Activated CD8-positive, alpha-beta memory T cell treated with anti-CD3 and anti-CD28 coated beads for 48 hours (primary cell): ENCODE data around the gene PDIA2.

Experiments used
- DNase-seq, 3 experiments: peaks; one replicate each; pipeline ENCODE4 v3.0.0-alpha.2; 2020; ENCODE audit warnings: low read depth in 2 of 3, low spot score in 2 of 3

PDIA2 gene

DNA sequence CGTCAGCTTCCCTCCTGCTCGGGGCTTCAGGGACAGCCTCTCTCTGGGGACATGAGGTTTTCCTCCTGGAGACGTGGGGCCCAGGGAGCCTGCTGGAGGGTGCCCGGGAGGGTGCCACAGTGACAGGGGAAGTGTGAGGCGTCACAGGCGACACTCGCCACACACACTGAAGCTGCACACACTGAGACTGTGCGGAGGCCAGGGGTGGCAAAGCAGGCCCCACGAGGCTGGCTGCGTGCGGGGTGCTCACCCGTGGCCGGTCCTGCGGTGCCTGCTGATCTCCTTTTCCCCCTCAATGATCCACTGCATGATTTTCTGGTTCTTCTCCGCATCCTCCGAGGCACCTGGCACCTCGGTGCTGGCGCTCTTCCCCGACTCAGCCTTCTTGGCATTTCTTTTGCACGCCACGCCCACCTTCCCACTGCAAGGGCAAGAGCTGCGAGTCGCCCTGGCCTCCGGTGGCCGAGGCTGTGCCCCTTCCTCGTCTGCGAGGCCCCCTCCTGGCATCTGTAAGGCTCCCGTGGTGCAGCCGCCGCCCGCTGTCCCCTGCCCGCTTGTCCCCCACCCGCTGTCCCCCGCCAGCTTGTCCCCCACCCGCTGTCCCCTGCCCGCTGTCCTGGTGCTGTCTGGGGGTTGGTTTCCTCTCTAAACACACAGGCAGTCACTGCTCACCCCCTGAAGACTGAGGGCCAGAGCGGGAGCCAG, 14.0 kb downstream of the PDIA2 start:
- DNase-seq, result no peak

DNA sequence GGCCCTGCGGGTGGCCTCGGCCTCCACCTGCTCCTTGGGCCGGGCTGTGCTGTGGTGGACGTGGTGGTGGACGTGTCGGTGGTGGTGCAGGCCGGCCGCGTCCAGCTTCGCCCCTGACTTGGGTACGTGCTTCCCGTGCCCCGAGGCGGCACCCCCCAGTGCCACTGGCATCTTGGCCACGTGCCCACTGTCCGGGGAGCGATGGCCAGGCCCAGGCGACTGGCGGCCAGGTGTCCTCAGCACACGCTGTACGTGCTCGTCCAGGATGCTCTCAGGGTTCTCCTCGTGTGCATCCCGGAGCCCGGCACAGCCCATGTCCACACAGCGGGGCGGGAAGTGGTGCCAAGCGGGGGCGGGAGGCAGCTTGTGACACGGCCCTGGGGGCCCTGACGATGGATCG, 14.9 kb downstream of the PDIA2 start:
- no peak for DNase-seq

DNA sequence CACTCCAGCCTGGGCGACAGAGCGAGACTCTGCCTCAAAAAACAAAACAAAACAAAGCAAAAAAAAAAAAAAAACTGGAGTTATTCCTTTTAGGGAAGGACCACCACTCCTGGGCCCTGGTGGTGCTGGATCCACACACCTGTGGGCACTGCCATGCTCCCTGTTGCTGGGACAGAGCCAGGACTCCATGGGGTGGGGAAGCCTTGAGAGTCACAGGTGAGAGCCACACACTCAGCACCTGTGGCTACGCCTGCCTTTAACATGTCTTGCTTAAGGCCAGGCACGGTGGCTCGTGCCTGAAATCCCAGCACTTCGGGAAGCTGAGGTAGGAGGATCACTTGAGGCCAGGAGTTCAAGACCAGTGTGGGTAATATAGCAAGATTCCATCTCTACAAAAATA, 18.3 kb downstream of the PDIA2 start:
- no peak for DNase-seq

DNA sequence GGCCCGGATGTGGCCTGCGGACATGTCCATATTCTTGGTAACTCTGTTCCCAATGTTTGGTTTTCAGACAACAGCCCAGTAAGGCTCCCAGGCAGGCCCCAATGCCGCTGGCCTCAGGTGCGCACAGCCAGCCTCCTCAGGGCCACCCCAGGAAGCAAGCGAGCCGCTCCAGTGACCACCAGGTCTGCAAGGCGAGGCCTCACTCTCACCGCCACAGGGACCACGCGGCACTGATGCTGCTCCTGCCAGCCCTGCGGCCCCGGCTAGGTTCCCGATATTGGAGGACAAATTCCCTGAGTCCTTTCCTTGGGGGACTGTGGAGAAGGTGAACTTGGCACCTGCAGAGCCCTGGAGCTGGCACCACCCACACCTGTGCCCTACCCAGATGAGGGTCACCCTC, 19.0 kb downstream of the PDIA2 start:
- DNase-seq, result no peak

- DNase-seq, result no peak
Measured at GRCh38 chr16:303760-304505, 21.0 kb downstream of the PDIA2 start.

GRCh38 chr16:305916-306626, 23.1 kb downstream of the PDIA2 start:
- DNase-seq, result no peak

- no peak for DNase-seq
Measured at GRCh38 chr16:306911-307370, 24.0 kb downstream of the PDIA2 start.

DNA sequence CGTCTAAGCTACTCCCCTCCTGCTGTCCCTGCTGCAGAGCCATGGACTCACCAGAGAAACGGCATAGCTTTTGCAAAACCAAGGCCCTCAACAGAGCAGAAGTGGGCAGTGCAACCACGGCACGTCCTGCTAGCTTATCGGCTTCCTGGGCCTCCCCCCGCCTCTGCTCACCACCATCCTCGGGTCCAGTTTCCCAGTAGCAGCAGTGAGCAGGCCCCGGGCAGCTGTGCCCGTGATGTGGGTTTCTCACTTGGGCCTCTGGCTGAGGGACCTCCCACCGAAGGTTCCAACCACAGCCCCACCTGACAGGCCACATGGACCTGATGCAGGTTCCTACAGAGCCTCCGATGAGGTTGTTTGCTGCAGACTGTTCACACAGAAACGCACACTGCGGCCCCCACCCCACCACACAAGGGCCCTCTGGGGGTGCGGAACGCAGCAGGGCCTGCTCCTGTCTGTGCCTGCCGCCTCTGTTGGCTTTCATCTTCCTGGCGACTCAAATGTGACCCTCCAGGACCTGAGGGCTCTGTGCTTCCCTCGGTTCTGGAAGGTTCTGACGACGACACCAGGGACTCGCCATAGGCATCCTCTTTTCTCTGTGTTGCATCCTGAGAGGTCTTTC, 24.8 kb downstream of the PDIA2 start:
- DNase-seq, result no peak

DNA sequence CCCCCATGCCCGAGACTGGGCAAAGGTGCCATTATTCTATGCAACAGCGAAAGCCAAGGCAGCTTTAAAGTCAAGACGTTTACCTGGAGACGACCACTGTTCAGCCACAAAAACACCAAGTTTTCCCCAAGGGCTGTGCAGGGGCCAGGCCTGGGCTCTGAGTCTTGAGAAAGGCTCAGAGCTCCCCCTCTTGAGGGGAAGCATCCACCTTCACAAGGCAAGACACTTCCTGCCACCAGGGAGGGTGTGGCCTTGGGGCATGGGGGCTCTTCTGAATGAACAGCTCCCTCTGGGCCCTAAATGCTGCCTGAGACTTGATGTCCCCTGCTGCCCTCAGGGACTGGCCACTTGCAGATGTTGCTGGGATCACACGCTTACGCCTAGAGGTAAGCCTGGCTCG, 26.5 kb downstream of the PDIA2 start:
- no peak for DNase-seq

GRCh38 chr16:311725-312124, 28.8 kb downstream of the PDIA2 start:
- no peak for DNase-seq

DNA sequence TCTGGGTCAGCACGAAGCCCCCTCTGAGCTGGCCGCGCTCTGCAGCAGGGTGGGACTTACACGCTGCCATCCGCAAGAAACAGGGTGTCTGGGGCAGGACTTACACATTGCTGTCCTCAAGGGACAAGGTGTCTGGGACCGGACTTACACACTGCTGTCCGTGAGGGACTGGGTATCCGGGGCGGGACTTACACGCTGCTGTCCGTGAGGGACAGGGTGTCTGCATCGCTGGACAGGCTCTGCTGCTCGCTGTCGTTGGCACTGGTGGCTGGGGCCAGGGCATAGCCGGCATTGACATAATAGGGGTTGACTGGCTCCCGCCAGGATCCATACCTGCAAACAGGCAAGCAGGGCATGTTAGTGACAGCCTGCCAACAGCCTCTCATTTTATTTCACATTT, 31.4 kb downstream of the PDIA2 start:
- no peak for DNase-seq

- DNase-seq, result no peak
Measured at GRCh38 chr16:314795-315299, 31.9 kb downstream of the PDIA2 start.

DNA sequence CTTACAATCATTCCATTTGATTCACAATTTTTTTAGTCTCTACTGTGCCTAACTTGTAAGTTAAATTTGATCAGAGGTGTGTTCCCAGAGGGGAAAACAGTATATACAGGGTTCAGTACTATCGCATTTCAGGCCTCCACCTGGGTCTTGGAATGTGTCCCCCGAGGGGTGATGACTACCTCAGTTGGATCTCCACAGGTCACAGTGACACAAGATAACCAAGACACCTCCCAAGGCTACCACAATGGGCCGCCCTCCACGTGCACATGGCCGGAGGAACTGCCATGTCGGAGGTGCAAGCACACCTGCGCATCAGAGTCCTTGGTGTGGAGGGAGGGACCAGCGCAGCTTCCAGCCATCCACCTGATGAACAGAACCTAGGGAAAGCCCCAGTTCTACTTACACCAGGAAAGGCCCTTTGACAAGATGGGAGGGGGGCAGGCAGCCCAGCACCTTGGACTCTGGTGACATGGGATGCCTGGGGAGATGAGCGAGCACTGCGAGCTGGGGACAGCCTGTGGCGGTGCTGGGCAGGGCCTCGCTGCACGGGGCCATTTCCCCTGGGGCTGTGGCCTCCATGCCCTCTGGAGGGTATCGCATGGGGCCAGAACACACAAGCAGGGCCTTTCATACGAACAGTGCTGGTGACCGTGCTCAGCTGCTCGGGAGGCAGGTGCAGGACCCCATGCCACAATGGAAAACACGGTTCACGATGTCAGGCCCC, 33.9 kb downstream of the PDIA2 start:
- no peak for DNase-seq

DNA sequence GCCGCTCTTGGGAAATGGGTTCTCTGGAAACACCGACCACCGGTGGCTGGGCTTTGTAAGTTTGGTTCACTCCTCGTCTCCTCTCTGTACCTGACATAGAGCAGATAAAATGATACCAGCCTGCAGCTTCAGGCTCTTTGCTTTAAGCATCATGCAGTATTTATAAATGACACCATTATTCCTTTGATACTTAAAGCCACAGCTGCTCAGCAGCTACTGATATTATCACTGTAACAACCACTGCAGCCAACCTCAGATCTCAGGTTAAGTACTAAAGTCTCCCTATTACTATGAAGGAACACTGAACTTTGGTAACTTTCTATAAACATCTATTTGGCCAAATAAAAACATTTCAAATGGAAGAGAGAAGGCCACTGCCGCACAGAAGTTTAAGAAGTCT, 34.6 kb downstream of the PDIA2 start:
- DNase-seq, result no peak

- DNase-seq, result no peak
Measured at GRCh38 chr16:318628-319027, 35.7 kb downstream of the PDIA2 start.

GRCh38 chr16:320206-320605, 37.2 kb downstream of the PDIA2 start:
- DNase-seq, result no peak

- DNase-seq, result no peak
Measured at GRCh38 chr16:321532-321931, 38.6 kb downstream of the PDIA2 start.

GRCh38 chr16:322476-323143, 39.6 kb downstream of the PDIA2 start:
- DNase-seq, result no peak

DNA sequence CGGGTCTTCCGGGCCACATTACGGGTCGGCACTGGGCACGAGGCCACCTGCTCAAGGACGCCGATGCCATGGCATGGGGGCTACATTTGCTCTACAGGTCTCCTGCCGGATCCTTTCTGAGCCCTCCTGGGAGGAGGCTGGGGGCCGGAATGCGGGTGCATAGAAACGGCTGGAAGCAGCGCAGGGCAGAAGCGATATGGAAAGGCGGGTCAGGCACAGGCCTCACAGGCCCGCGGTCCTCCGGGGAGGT, 41.2 kb downstream of the PDIA2 start:
- DNase-seq, result no peak
